ENCODE measurements around the gene P4HB.

The P4HB gene

DNA sequence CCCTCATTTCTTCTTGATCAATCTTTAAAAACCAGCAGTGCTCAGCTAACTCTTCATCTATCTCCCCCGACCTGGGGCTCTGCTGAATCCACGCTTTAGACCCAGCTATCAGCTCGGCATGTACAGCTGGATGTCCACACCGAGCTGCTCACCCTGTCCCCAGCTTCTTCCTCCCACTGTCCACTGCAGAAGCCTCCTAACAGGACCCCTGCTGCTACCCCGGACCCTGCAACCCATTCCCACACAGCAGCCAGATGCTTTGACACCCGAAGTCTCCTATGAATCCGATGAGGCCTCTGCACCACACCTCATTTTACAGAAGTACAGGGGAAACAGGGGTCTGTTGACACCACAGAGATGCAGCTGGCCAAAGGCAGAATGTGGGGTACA, 42.6 kb downstream of the P4HB start:
- TF ChIP-seq, protein P1, sequence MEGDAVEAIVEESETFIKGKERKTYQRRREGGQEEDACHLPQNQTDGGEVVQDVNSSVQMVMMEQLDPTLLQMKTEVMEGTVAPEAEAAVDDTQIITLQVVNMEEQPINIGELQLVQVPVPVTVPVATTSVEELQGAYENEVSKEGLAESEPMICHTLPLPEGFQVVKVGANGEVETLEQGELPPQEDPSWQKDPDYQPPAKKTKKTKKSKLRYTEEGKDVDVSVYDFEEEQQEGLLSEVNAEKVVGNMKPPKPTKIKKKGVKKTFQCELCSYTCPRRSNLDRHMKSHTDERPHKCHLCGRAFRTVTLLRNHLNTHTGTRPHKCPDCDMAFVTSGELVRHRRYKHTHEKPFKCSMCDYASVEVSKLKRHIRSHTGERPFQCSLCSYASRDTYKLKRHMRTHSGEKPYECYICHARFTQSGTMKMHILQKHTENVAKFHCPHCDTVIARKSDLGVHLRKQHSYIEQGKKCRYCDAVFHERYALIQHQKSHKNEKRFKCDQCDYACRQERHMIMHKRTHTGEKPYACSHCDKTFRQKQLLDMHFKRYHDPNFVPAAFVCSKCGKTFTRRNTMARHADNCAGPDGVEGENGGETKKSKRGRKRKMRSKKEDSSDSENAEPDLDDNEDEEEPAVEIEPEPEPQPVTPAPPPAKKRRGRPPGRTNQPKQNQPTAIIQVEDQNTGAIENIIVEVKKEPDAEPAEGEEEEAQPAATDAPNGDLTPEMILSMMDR (IDR thresholded peaks at IDR 0.05; ENCODE audit: low read depth, low read length), result no peak
- Histone ChIP-seq H3K27me3 (no peaks in the 10 kb centered on the region), H3K36me3 (peaks cover 2% of the 10 kb centered on the region; the same call in 1 of the 2 replicates), H3K4me1 (peaks cover 16% of the 10 kb centered on the region), H3K4me3 (ENCODE audit: low read depth, low read length) (no peak overlapping the region), H3K9me3 (no peaks in the 10 kb centered on the region)
- DNase-seq, result no peak

DNA sequence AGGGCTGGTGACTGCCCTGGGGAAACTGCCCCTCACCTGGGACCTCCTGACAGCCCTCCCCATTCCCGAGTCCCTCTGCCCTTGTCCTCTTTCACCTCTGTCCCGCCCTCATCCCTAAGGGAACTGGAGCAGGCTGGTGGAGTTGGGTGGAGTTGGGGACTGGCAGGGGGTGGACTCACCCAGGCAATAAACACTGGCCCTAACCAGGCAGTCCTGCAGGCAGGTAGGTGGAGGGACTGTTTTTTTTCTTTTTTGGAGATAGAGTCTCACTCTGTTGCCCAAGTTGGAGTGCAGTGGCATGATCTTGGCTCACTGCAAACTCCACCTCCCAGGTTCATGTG, 44.7 kb downstream of the P4HB start:
- no peak for DNase-seq
- Histone ChIP-seq H3K9me3 (no peaks in the 10 kb centered on the region), H3K27me3 (no peaks in the 10 kb centered on the region), H3K4me3 (ENCODE audit: low read depth, low read length) (no peak overlapping the region), H3K4me1 (peaks cover 14% of the 10 kb centered on the region), H3K36me3 (no peaks in the 10 kb centered on the region)
- TF ChIP-seq, protein P1 (IDR thresholded peaks at IDR 0.05; ENCODE audit: low read depth, low read length), result no peak

DNA sequence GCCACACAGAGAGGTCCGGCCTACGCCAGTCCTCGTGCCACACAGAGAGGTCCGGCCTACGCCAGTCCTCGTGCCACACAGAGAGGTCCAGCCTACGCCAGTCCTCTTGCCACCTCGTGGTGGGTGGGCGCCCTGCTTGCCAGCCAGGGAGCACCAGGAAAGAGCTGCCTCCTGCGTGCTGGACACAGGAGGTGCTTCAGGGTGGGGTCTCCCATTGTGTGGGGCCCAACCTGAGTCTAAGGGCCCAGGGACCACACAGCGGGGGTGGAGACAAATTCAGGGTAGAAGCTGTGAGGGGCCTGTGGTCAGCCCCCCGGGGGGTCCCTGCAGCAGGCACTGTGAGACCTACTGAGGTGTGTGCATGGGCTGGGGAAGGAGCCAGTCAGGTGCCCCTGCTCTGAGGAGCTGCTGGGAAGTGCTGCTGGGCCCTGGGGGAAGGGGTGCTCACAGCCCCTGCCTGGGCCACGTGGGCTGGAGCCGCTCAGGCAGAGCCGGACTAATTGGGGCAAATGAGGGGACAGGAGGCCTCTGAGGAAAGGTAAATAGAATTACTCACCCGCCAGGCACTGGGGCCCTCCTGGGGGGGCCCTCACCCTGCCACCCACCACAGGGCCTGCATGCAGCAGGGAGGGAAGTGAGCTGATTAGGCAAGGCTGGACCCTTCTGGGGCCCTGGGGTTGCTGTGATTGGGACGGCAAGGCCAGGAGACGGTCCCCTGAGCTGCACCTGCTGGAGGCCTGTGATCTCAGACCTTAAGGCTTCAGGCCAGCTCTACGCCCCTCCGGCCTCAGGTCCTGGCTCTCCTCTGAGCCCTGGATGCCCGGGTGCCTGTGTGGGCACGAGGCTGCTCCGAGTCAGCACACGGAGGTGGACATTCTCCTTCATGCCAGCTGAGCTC, 45.3 kb downstream of the P4HB start:
- Histone ChIP-seq H3K4me3 (ENCODE audit: low read depth, low read length) (no peak overlapping the region), H3K9me3 (no peaks in the 10 kb centered on the region), H3K4me1 (peaks cover 14% of the 10 kb centered on the region), H3K27me3 (no peaks in the 10 kb centered on the region), H3K36me3 (no peaks in the 10 kb centered on the region)
- TF ChIP-seq, protein P1 (IDR thresholded peaks at IDR 0.05; ENCODE audit: low read depth, low read length), result no peak
- peak; percentile 54 for DNase-seq

DNA sequence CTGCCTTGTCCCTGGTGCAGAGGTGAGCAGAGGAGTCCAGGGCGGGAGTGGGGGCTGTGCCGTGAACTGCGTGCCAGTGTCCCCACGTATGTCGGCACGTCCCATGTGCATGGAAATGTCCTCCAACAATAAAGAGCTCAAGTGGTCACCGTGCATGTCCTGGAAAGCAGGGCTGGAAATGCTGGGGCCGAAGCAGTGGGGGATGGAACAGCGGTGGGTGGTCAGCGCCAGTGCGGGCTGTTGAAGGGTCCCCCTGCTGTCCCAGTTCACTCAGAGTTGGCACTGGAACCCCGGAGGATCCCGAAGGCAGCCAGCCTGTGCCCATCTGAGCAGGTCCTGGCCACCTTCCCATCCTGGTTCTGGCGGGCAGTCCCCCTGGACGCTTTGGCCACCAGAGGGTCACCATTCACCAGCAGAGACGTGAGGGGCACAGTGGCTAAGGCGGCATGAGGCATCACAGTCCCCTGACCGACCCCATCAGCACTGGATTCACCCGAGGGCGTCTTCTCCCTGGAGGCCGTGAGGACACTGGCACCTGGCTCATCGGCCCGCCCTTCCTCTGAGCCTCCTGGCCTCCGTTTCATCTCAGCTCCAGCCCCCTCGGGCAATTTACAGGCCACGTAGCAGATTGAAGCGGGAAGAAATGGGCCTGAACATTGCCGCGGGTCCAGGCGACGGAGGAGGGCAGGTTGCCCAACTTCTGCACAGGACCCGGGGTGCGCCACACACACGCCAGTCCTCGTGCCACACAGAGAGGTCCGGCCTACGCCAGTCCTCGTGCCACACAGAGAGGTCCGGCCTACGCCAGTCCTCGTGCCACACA, 46.3 kb downstream of the P4HB start:
- Histone ChIP-seq H3K4me3 (ENCODE audit: low read depth, low read length) (no peak overlapping the region), H3K27me3 (no peaks in the 10 kb centered on the region), H3K9me3 (no peaks in the 10 kb centered on the region), H3K36me3 (no peaks in the 10 kb centered on the region), H3K4me1 (peaks cover 14% of the 10 kb centered on the region)
- DNase-seq, result no peak
- TF ChIP-seq, protein P1 (IDR thresholded peaks at IDR 0.05; ENCODE audit: low read depth, low read length), result no peak

DNA sequence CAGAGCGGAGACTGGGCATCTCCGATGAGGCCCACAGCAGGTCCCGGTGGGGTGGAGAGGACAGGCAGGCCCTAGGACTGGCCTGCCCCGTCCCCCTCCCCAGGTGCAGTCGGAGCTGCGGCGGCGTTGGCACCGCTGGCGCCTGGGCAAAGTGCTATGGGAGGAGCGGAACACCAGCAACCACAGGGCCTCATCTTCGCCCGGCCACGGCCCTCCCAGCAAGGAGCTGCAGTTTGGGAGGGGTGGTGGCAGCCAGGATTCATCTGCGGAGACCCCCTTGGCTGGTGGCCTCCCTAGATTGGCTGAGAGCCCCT, 47.0 kb downstream of the P4HB start:
- Histone ChIP-seq H3K27me3 (peaks cover 4% of the 10 kb centered on the region), H3K9me3 (peaks cover 3% of the 10 kb centered on the region; the same call in 1 of the 2 replicates), H3K36me3 (no peaks in the 10 kb centered on the region), H3K4me3 (ENCODE audit: low read depth, low read length) (no peak overlapping the region), H3K4me1 (peaks cover 14% of the 10 kb centered on the region)
- TF ChIP-seq, protein P1 (IDR thresholded peaks at IDR 0.05; ENCODE audit: low read depth, low read length), result no peak
- DNase-seq, result no peak

Measured in BE2C (cell line).